ENCODE data around the gene LMTK2. TPM values are rescaled to one million over a fixed set of nuclear protein-coding genes. Genes with fewer than 3 reads are reported as not detected.

LMTK2 gene
- total RNA-seq, 5 donors from 2014 or later (not counting 1 experiment from before 2014, with no cell fraction given), result 15.4 to 26.8 (median 23.4) TPM

DNA sequence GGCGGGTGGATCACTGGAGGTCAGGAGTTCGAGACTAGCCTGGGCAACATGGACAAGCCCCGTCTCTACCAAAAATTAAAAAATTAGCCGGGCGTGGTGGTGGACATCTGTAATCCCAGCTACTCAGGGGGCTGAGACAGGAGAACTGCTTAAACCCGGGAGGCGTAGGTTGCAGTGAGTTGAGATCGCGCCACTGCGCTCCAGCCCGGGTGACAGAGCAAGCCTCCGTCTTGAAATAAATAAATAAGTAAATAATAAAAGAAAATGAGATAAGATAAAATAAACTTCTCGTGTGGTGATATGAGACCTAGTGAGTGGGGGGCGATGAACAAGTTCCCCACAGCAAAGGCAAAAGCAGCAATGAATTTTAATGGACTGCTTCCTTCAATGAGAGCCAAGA, 33.6 kb upstream of the LMTK2 start:
- H3K36me3 ChIP-seq (ENCODE audit: control insufficient read depth in 2 of 2, extremely low read depth in 1 of 2, insufficient read depth in 1 of 2, low read length in 1 of 2), result no peaks in the 10 kb centered on the region
- no peaks in the 10 kb centered on the region for H3K9me3 ChIP-seq
- H3K27ac ChIP-seq (ENCODE audit: low read length), result no peak overlapping the region
- no peak overlapping the region for H3K27ac Mint-ChIP-seq
- CTCF ChIA-PET, result no interaction called here
- H3K4me3 ChIP-seq (ENCODE audit: control insufficient read depth in 1 of 2, extremely low read depth in 1 of 2, low read length in 1 of 2), result no peak overlapping the region
- ATAC-seq (replicated peaks in 1 of 4), result no peak
- H3K9me3 Mint-ChIP-seq, result peaks cover 0 to 7% (median 4%) of the 10 kb centered on the region in 3 donors
- POLR2A ChIA-PET, result no interaction called here
- WGBS (ENCODE audit: insufficient coverage), result 87% methylated on average over 5 of the region's 14 CpGs
- peaks cover 0 to under 1% of the 10 kb centered on the region in 2 experiments for H3K27me3 ChIP-seq (replicated peaks in 1 of 2; ENCODE audit: control insufficient read depth in 2 of 2, extremely low read depth in 1 of 2, insufficient read depth in 2 of 2, low read length in 1 of 2)
- H3K4me3 Mint-ChIP-seq, result no peak overlapping the region
- no peaks in the 10 kb centered on the region for H3K36me3 Mint-ChIP-seq
- peaks cover 6 to 7% of the 10 kb centered on the region in 2 donors for H3K27me3 Mint-ChIP-seq
- H3K4me1 Mint-ChIP-seq, result no peaks in the 10 kb centered on the region
- no peaks in the 10 kb centered on the region for H3K4me1 ChIP-seq (ENCODE audit: control insufficient read depth in 1 of 2, extremely low read depth in 1 of 2, insufficient read depth in 2 of 2, low read length in 2 of 2)
- DNase-seq, result no peak

DNA sequence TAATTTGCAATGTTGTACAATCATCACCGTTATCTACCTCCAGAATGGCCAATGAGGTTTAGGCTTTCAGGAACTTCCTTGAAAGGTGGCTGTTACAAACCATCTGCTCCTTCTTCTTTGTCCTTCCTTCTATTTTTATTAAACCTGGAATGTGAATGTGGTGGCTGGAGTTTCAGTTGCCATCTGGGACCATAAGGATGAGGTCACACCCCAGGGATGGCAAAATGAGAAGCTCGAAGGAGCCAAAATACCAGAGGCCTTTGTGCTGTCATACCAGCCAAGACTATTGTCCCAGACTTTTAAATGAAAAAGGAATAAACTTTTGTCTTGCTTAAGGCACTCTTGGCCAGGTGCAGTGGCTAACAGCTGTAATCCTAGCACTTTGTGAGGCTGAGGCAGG, 30.9 kb upstream of the LMTK2 start:
- H3K4me3 Mint-ChIP-seq, result no peak overlapping the region
- Histone ChIP-seq H3K27ac (ENCODE audit: low read length) (no peak overlapping the region), H3K4me3 (ENCODE audit: control insufficient read depth in 1 of 2, extremely low read depth in 1 of 2, low read length in 1 of 2) (no peak overlapping the region), H3K9me3 (no peaks in the 10 kb centered on the region), H3K27me3 (replicated peaks in 1 of 2; ENCODE audit: control insufficient read depth in 2 of 2, extremely low read depth in 1 of 2, insufficient read depth in 2 of 2, low read length in 1 of 2) (peaks cover 0 to 5% of the 10 kb centered on the region in 2 experiments), H3K4me1 (ENCODE audit: control insufficient read depth in 1 of 2, extremely low read depth in 1 of 2, insufficient read depth in 2 of 2, low read length in 2 of 2) (no peaks in the 10 kb centered on the region), H3K36me3 (ENCODE audit: control insufficient read depth in 2 of 2, extremely low read depth in 1 of 2, insufficient read depth in 1 of 2, low read length in 1 of 2) (no peaks in the 10 kb centered on the region)
- H3K27ac Mint-ChIP-seq, result no peak overlapping the region
- H3K4me1 Mint-ChIP-seq, result no peaks in the 10 kb centered on the region
- H3K36me3 Mint-ChIP-seq, result no peaks in the 10 kb centered on the region
- ChIA-PET POLR2A (no interaction called here), CTCF (interaction anchor here in 1 of 2 donors (0.6 kb wide), 1 partner anchor 675 kb away, joined by 8 read pairs; no protein-coding TSS in a partner anchor)
- DNase-seq (no peak), ATAC-seq (replicated peaks in 1 of 4) (no peak)
- WGBS (ENCODE audit: insufficient coverage), result 100% methylated on average over 1 of the region's 2 CpGs
- H3K27me3 Mint-ChIP-seq, result peaks cover 3 to 6% of the 10 kb centered on the region in 2 donors
- peaks cover 0 to 7% (median 4%) of the 10 kb centered on the region in 3 donors for H3K9me3 Mint-ChIP-seq

- H3K27ac Mint-ChIP-seq, result no peak overlapping the region
- no peaks in the 10 kb centered on the region for H3K36me3 Mint-ChIP-seq
- H3K36me3 ChIP-seq (ENCODE audit: control insufficient read depth in 2 of 2, extremely low read depth in 1 of 2, insufficient read depth in 1 of 2, low read length in 1 of 2), result no peaks in the 10 kb centered on the region
- ChIA-PET CTCF (no interaction called here), POLR2A (no interaction called here)
- H3K9me3 ChIP-seq, result no peaks in the 10 kb centered on the region
- H3K4me3 Mint-ChIP-seq, result no peak overlapping the region
- no peak overlapping the region for H3K27ac ChIP-seq (ENCODE audit: low read length)
- DNase-seq, result no peak
- H3K27me3 ChIP-seq (replicated peaks in 1 of 2; ENCODE audit: control insufficient read depth in 2 of 2, extremely low read depth in 1 of 2, insufficient read depth in 2 of 2, low read length in 1 of 2), result peaks cover 0 to 5% of the 10 kb centered on the region in 2 experiments
- ATAC-seq (replicated peaks in 1 of 4), result no peak
- peaks cover 3% of the 10 kb centered on the region in 2 donors for H3K27me3 Mint-ChIP-seq
- H3K4me3 ChIP-seq (ENCODE audit: control insufficient read depth in 1 of 2, extremely low read depth in 1 of 2, low read length in 1 of 2), result no peak overlapping the region
- H3K4me1 Mint-ChIP-seq, result no peaks in the 10 kb centered on the region
- 100% methylated on average over 2 of the region's 3 CpGs for WGBS (ENCODE audit: insufficient coverage)
- H3K9me3 Mint-ChIP-seq, result peaks cover 0 to 7% (median 4%) of the 10 kb centered on the region in 3 donors
- H3K4me1 ChIP-seq (ENCODE audit: control insufficient read depth in 1 of 2, extremely low read depth in 1 of 2, insufficient read depth in 2 of 2, low read length in 2 of 2), result no peaks in the 10 kb centered on the region
Observed at GRCh38 chr7:98077762-98078161, 28.9 kb upstream of the LMTK2 start.

GRCh38 chr7:98078197-98078870, 28.3 kb upstream of the LMTK2 start:
- WGBS (ENCODE audit: insufficient coverage), result 67% methylated on average over 7 of the region's 11 CpGs
- Mint-ChIP-seq H3K4me1 (no peaks in the 10 kb centered on the region), H3K9me3 (peaks cover 0 to 7% (median 4%) of the 10 kb centered on the region in 3 donors), H3K27ac (no peak overlapping the region), H3K36me3 (no peaks in the 10 kb centered on the region), H3K4me3 (no peak overlapping the region), H3K27me3 (peaks cover 3% of the 10 kb centered on the region in 2 donors)
- Histone ChIP-seq H3K9me3 (no peaks in the 10 kb centered on the region), H3K27me3 (replicated peaks in 1 of 2; ENCODE audit: control insufficient read depth in 2 of 2, extremely low read depth in 1 of 2, insufficient read depth in 2 of 2, low read length in 1 of 2) (peaks cover 0 to 5% of the 10 kb centered on the region in 2 experiments), H3K4me3 (ENCODE audit: control insufficient read depth in 1 of 2, extremely low read depth in 1 of 2, low read length in 1 of 2) (no peak overlapping the region), H3K27ac (ENCODE audit: low read length) (no peak overlapping the region), H3K36me3 (ENCODE audit: control insufficient read depth in 2 of 2, extremely low read depth in 1 of 2, insufficient read depth in 1 of 2, low read length in 1 of 2) (no peaks in the 10 kb centered on the region), H3K4me1 (ENCODE audit: control insufficient read depth in 1 of 2, extremely low read depth in 1 of 2, insufficient read depth in 2 of 2, low read length in 2 of 2) (no peaks in the 10 kb centered on the region)
- DNase-seq, result no peak
- ATAC-seq (replicated peaks in 1 of 4), result no peak
- POLR2A ChIA-PET, result no interaction called here
- CTCF ChIA-PET, result no interaction called here

DNA sequence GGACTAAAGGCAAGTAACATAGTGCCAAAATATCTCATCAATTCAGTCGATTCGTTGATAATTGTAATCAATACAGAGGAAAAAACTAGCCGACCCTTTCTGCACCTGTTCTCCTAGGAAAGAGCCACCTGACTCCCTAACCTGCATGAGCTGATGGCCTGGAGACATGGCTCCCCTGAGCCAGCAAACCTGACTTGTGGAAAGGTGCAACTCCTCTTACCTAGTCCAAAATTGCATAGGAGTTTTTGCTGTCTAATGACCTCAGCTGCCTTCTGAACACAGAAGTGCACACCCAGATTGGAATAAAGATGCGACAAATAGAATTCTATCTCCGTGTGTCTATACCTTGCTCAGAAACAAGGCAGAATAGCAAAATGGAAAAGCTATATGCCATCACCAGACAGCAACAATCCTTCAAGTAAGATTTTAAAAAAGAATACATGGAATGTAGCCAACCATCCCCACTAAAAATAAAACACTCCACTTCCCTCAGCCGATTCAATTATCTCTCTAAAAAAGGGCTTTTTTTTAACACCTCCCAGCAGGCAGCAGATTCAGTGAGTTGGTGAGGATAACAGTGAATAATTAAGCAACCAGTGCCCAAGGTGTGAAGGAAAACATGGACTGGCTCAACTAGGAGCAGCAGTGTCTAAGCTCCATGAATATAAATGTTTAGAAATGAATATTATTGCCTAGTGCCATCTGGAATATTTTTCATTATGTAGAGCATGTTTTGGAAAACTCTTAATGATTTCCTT, 26.6 kb upstream of the LMTK2 start:
- ATAC-seq (replicated peaks in 1 of 4) (no peak), DNase-seq (no peak)
- no peak overlapping the region for H3K27ac ChIP-seq (ENCODE audit: low read length)
- WGBS (ENCODE audit: insufficient coverage), result 82% methylated on average over 2 of the region's 6 CpGs
- ChIA-PET CTCF (interaction anchor here in 1 of 2 donors (0.8 kb wide), 1 partner anchor 88 kb away, joined by 3 read pairs; no protein-coding TSS in a partner anchor), POLR2A (no interaction called here)
- no peaks in the 10 kb centered on the region for H3K4me1 ChIP-seq (ENCODE audit: control insufficient read depth in 1 of 2, extremely low read depth in 1 of 2, insufficient read depth in 2 of 2, low read length in 2 of 2)
- H3K36me3 Mint-ChIP-seq, result no peaks in the 10 kb centered on the region
- H3K4me3 Mint-ChIP-seq, result no peak overlapping the region
- H3K27me3 Mint-ChIP-seq, result peaks cover 3 to 4% of the 10 kb centered on the region in 2 donors
- no peaks in the 10 kb centered on the region for H3K9me3 ChIP-seq
- H3K4me1 Mint-ChIP-seq, result no peaks in the 10 kb centered on the region
- H3K27me3 ChIP-seq (replicated peaks in 1 of 2; ENCODE audit: control insufficient read depth in 2 of 2, extremely low read depth in 1 of 2, insufficient read depth in 2 of 2, low read length in 1 of 2), result peaks cover 0 to 5% of the 10 kb centered on the region in 2 experiments
- no peaks in the 10 kb centered on the region for H3K36me3 ChIP-seq (ENCODE audit: control insufficient read depth in 2 of 2, extremely low read depth in 1 of 2, insufficient read depth in 1 of 2, low read length in 1 of 2)
- H3K4me3 ChIP-seq (ENCODE audit: control insufficient read depth in 1 of 2, extremely low read depth in 1 of 2, low read length in 1 of 2), result no peak overlapping the region
- peaks cover 0 to 4% (median 0%) of the 10 kb centered on the region in 3 donors for H3K9me3 Mint-ChIP-seq
- no peak overlapping the region for H3K27ac Mint-ChIP-seq

DNA sequence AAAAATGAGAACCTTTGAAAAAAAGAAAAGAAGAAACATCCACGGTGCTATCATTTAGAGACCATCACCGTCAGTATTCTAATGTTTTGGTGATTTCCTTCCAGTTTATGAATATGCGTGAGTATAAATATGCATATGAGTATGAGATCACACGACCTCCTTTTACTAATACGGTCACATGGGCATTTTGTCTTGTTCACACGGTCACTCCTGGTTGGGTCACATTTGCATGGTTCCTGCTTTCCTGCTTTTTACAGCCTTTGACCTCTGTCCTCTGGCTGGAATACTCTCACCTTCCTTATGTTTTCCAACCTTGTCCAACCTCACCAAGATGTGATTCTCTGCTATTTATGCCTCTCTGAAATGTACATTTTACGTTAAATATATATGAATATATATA, 25.3 kb upstream of the LMTK2 start:
- Mint-ChIP-seq H3K4me1 (no peaks in the 10 kb centered on the region), H3K27me3 (peaks cover 3 to 4% of the 10 kb centered on the region in 2 donors), H3K36me3 (no peaks in the 10 kb centered on the region), H3K27ac (no peak overlapping the region), H3K4me3 (no peak overlapping the region), H3K9me3 (no peaks in the 10 kb centered on the region)
- WGBS (ENCODE audit: insufficient coverage), result 74% methylated on average over 4 of the region's 7 CpGs
- ChIA-PET POLR2A (no interaction called here), CTCF (no interaction called here)
- DNase-seq (no peak), ATAC-seq (replicated peaks in 1 of 4) (no peak)
- Histone ChIP-seq H3K4me1 (ENCODE audit: control insufficient read depth in 1 of 2, extremely low read depth in 1 of 2, insufficient read depth in 2 of 2, low read length in 2 of 2) (no peaks in the 10 kb centered on the region), H3K4me3 (ENCODE audit: control insufficient read depth in 1 of 2, extremely low read depth in 1 of 2, low read length in 1 of 2) (no peak overlapping the region), H3K27me3 (replicated peaks in 1 of 2; ENCODE audit: control insufficient read depth in 2 of 2, extremely low read depth in 1 of 2, insufficient read depth in 2 of 2, low read length in 1 of 2) (peaks cover 0 to 5% of the 10 kb centered on the region in 2 experiments), H3K36me3 (ENCODE audit: control insufficient read depth in 2 of 2, extremely low read depth in 1 of 2, insufficient read depth in 1 of 2, low read length in 1 of 2) (no peaks in the 10 kb centered on the region), H3K9me3 (no peaks in the 10 kb centered on the region), H3K27ac (ENCODE audit: low read length) (no peak overlapping the region)

Measured in T-cell (primary cell).